ENCODE measurements around the gene AP3D1. TPM values are rescaled to one million over a fixed set of nuclear protein-coding genes. Genes with fewer than 3 reads are reported as not detected.

Gene AP3D1
- total and polyA plus RNA-seq, 9 donors: 36.7 to 102 (median 70.2) TPM

GRCh38 chr19:2186071-2186846, 34.9 kb upstream of the AP3D1 start:
- TF ChIP-seq, protein P1, sequence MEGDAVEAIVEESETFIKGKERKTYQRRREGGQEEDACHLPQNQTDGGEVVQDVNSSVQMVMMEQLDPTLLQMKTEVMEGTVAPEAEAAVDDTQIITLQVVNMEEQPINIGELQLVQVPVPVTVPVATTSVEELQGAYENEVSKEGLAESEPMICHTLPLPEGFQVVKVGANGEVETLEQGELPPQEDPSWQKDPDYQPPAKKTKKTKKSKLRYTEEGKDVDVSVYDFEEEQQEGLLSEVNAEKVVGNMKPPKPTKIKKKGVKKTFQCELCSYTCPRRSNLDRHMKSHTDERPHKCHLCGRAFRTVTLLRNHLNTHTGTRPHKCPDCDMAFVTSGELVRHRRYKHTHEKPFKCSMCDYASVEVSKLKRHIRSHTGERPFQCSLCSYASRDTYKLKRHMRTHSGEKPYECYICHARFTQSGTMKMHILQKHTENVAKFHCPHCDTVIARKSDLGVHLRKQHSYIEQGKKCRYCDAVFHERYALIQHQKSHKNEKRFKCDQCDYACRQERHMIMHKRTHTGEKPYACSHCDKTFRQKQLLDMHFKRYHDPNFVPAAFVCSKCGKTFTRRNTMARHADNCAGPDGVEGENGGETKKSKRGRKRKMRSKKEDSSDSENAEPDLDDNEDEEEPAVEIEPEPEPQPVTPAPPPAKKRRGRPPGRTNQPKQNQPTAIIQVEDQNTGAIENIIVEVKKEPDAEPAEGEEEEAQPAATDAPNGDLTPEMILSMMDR (IDR thresholded peaks at IDR 0.05): no peak
- TF ChIP-seq POLR2A (IDR thresholded peaks at IDR 0.05) (no peak), EP300 (IDR thresholded peaks at IDR 0.05) (no peak)
- intact Hi-C loops (cut with DNase I): no loop called here
- Histone ChIP-seq H3K4me3 (no peak overlapping the region), H3K36me3 (no peaks in the 10 kb centered on the region), H3K27ac (peak overlapping the region in 1 of 2 donors; percentile 53), H3K4me1 (ENCODE audit: insufficient read depth) (peaks cover 14% of the 10 kb centered on the region), H3K9me3 (no peaks in the 10 kb centered on the region), H3K27me3 (no peaks in the 10 kb centered on the region)
- DNase-seq: peak; percentile 76 to 85 (median 80)
- WGBS, 3 donors: 10 to 19% (median 12%) methylated on average over 28 of the region's 28 CpGs

GRCh38 chr19:2185734-2186070, 34.3 kb upstream of the AP3D1 start:
- Histone ChIP-seq H3K4me3 (no peak overlapping the region), H3K27me3 (no peaks in the 10 kb centered on the region), H3K4me1 (ENCODE audit: insufficient read depth) (peaks cover 14% of the 10 kb centered on the region), H3K9me3 (no peaks in the 10 kb centered on the region), H3K27ac (peak overlapping the region in 1 of 2 donors; percentile 53), H3K36me3 (no peaks in the 10 kb centered on the region)
- TF ChIP-seq POLR2A (IDR thresholded peaks at IDR 0.05) (no peak), EP300 (IDR thresholded peaks at IDR 0.05) (no peak)
- TF ChIP-seq, protein P1 (IDR thresholded peaks at IDR 0.05): no peak
- DNase-seq: no peak
- intact Hi-C loops (cut with DNase I): no loop called here
- WGBS, 3 donors: 7 to 13% (median 11%) methylated on average over 11 of the region's 11 CpGs

- no peak for DNase-seq
- TF ChIP-seq EP300 (IDR thresholded peaks at IDR 0.05): no peak
- TF ChIP-seq, protein P1 (IDR thresholded peaks at IDR 0.05): no peak
- no peak for TF ChIP-seq POLR2A (IDR thresholded peaks at IDR 0.05)
- Histone ChIP-seq H3K36me3 (no peaks in the 10 kb centered on the region), H3K4me1 (ENCODE audit: insufficient read depth) (peaks cover 14% of the 10 kb centered on the region), H3K27me3 (no peaks in the 10 kb centered on the region), H3K27ac (no peak overlapping the region), H3K4me3 (no peak overlapping the region), H3K9me3 (no peaks in the 10 kb centered on the region)
- WGBS, 3 donors: 90 to 94% (median 94%) methylated on average over 22 of the region's 22 CpGs
- intact Hi-C loops (cut with DNase I): no loop called here
Observed at GRCh38 chr19:2184422-2184975, 33.1 kb upstream of the AP3D1 start.

DNA sequence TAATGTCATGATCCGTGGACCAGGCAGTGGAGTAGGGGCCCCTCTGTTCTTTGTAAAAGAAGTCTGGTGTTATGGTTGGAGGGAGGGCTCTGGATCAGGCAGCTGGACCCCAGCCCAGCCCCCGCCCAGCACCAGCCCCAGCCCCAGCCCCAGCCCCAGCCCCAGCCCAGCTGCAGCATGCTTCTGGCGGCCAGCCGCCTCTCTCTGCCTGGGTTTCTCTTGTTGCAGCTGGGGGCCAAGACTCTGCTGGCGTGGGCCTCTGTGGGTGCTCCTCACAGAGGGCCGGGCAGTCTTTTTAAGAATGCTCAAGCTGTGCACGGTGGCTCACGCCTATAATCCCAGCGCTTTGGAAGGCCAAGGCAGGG, 30.2 kb upstream of the AP3D1 start:
- no peaks in the 10 kb centered on the region for H3K27me3 ChIP-seq
- H3K27ac ChIP-seq: no peak overlapping the region
- H3K4me3 ChIP-seq: no peak overlapping the region
- intact Hi-C loops (cut with DNase I): no loop called here
- H3K36me3 ChIP-seq: no peaks in the 10 kb centered on the region
- H3K4me1 ChIP-seq (ENCODE audit: insufficient read depth): peaks cover 7% of the 10 kb centered on the region
- H3K9me3 ChIP-seq: no peaks in the 10 kb centered on the region
- DNase-seq: no peak
- TF ChIP-seq, protein P1 (IDR thresholded peaks at IDR 0.05): no peak
- TF ChIP-seq EP300 (IDR thresholded peaks at IDR 0.05) (no peak), POLR2A (IDR thresholded peaks at IDR 0.05) (no peak)
- 52 to 69% (median 66%) methylated on average over 9 of the region's 9 CpGs for WGBS, 3 donors

All from ovary (tissue), 9 donors.